Right lobe of liver (tissue), 6 donors: Measurements from ENCODE around the gene LMX1B. TPM values are rescaled to one million over a fixed set of nuclear protein-coding genes. Genes with fewer than 3 reads are reported as not detected.

Source experiments
- ATAC-seq, 4 donors: fragments of 200-7000 bp; cut with Tn5 transposase; one replicate each; pipeline ENCODE4 v1.9.1; 2020; ENCODE audit warnings: mild to moderate bottlenecking in 4 of 4, moderate library complexity in 4 of 4
- DNase-seq, 3 donors: peaks; one replicate each; pipeline ENCODE4 v3.0.0-alpha.2; 2020
- H3K27ac ChIP-seq, 3 donors: fragments of 200-600 bp; one replicate each; pipeline ENCODE4 v1.8.0; 2022
- H3K27me3 ChIP-seq, 2 donors: fragments of 200-600 bp; one replicate each; pipeline ENCODE4 v1.8.0; 2022
- H3K36me3 ChIP-seq, 4 donors: fragments of 200-600 bp; sonication (generic) in 1 of 4; one replicate each; pipeline versions ENCODE4 v1.5.1 to v1.8.0; 2017 to 2022; ENCODE audit warnings: control low read depth in 1 of 4
- H3K4me1 ChIP-seq, 4 donors: fragments of 200-600 bp; sonication (generic) in 1 of 4; one replicate each; pipeline versions ENCODE4 v1.5.1 to v1.8.0; 2017 to 2022; ENCODE audit warnings: control low read depth in 1 of 4
- H3K4me3 ChIP-seq, 3 donors: fragments of 200-600 bp; one replicate each; pipeline ENCODE4 v1.8.0; 2022
- H3K9me3 ChIP-seq, 4 donors: fragments of 200-600 bp; sonication (generic) in 1 of 4; one replicate each; pipeline versions ENCODE4 v1.5.1 to v1.8.0; 2017 to 2022; ENCODE audit warnings: control low read depth in 1 of 4
- CTCF ChIP-seq, 4 donors: fragments of 200-600 bp in 3 of 4; fragments of 450-650 bp in 1 of 4; IDR thresholded peaks; one replicate each; pipeline versions ENCODE4 v1.5.1 to v1.8.0; 2016 to 2022; ENCODE audit warnings: antibody characterized with exemption in 4 of 4, mild to moderate bottlenecking in 2 of 4
- POLR2A ChIP-seq: fragments of 450-650 bp; IDR thresholded peaks from one replicate; pipeline ENCODE4 v1.6.1; 2017; ENCODE audit warnings: antibody characterized with exemption, mild to moderate bottlenecking
- WGBS: methylation state at CpG from one replicate; pipeline ENCODE4 v1.1.6; 2018; ENCODE audit warnings: low coverage, low lambda C conversion rate; ENCODE audit not compliant: insufficient coverage; ENCODE audit errors: missing lambda C conversion rate; 5-methylcytosine and 5-hydroxymethylcytosine counted together
- intact Hi-C, 2 donors: fragments of 100-400 bp; cut with DNase I; formaldehyde crosslinking; loops; one replicate each; pipeline versions ENCODE4 v1.11.2 to v1.14.1; 2022
- total RNA-seq, 6 experiments: library from RNA; depleted of rRNA in 2 of 6; stranded (reverse); fragments of >200 nt in 2 of 6; fragmentation: NEBNext Ultra II Directional in 3 of 6; extraction: Animal tissue kit (Norgen Biotek cat#: 25700) in 3 of 6; gene quantifications; one replicate each; pipeline versions ENCODE4 v1.1.0 to v1.2.4, GENCODE V29; 2016 to 2023
- donor health status: DM: no; HTN: yes; CAD: no.
- donor health status: DM: no; HTN: no; CAD: no.
- donor health status: DM: no; HTN: no; CAD: no.
- donor health status: DM: no; HTN: yes; CAD: no.
- donor health status: DM: no; HTN: yes; CAD: no.

The LMX1B gene
- total RNA-seq, 6 experiments from 2014 or later = not detected

- H3K9me3 ChIP-seq = no peaks in the 10 kb centered on the region
- no peaks in the 10 kb centered on the region for H3K4me1 ChIP-seq
- H3K27me3 ChIP-seq = peaks cover 0 to 8% of the 10 kb centered on the region in 2 donors
- no peak for ATAC-seq
- H3K27ac ChIP-seq = no peak overlapping the region
- DNase-seq = no peak
- WGBS = 3% methylated on average over 30 of the region's 30 CpGs
- no peak overlapping the region for H3K4me3 ChIP-seq
- TF ChIP-seq CTCF (IDR thresholded peaks at IDR 0.05) (no peak), POLR2A (no peak)
- H3K36me3 ChIP-seq = no peaks in the 10 kb centered on the region
- intact Hi-C loops = no loop called here
Measured at GRCh38 chr9:126638571-126639132, 24.9 kb downstream of the LMX1B start.

GRCh38 chr9:126639318-126640000, 25.7 kb downstream of the LMX1B start:
- 72% methylated on average over 5 of the region's 12 CpGs for WGBS
- Histone ChIP-seq H3K27me3 (peaks cover 0 to 8% of the 10 kb centered on the region in 2 donors), H3K9me3 (no peaks in the 10 kb centered on the region), H3K36me3 (no peaks in the 10 kb centered on the region), H3K4me1 (no peaks in the 10 kb centered on the region), H3K4me3 (no peak overlapping the region), H3K27ac (no peak overlapping the region)
- TF ChIP-seq CTCF (IDR thresholded peaks at IDR 0.05) (no peak), POLR2A (no peak)
- ATAC-seq (no peak), DNase-seq (no peak)
- intact Hi-C loops = no loop called here

- Histone ChIP-seq H3K36me3 (no peaks in the 10 kb centered on the region), H3K4me3 (no peak overlapping the region), H3K4me1 (no peaks in the 10 kb centered on the region), H3K27ac (no peak overlapping the region), H3K27me3 (peaks cover 0 to 8% of the 10 kb centered on the region in 2 donors), H3K9me3 (no peaks in the 10 kb centered on the region)
- DNase-seq (no peak), ATAC-seq (no peak)
- no peak for TF ChIP-seq POLR2A
- no peak for TF ChIP-seq CTCF (IDR thresholded peaks at IDR 0.05)
- intact Hi-C loops = no loop called here
- whole genome bisulfite sequencing = 60% methylated on average over 3 of the region's 8 CpGs
Measured at GRCh38 chr9:126641118-126641851, 27.6 kb downstream of the LMX1B start.

- intact Hi-C loops = no loop called here
- Histone ChIP-seq H3K27me3 (peaks cover 0 to 8% of the 10 kb centered on the region in 2 donors), H3K9me3 (no peaks in the 10 kb centered on the region), H3K27ac (no peak overlapping the region), H3K36me3 (no peaks in the 10 kb centered on the region), H3K4me1 (no peaks in the 10 kb centered on the region), H3K4me3 (no peak overlapping the region)
- no peak for TF ChIP-seq POLR2A
- no peak for TF ChIP-seq CTCF (IDR thresholded peaks at IDR 0.05)
- WGBS = 31% methylated on average over 7 of the region's 13 CpGs
- DNase-seq (no peak), ATAC-seq (no peak)
Measured at GRCh38 chr9:126642010-126642744, 28.4 kb downstream of the LMX1B start.
